AG10803 (cell line): ENCODE data around the gene KDR.

Experiments used
- DNase-seq: peaks from one replicate; pipeline ENCODE4 v3.0.0; 2010; ENCODE audit warnings: low read depth
- H3K4me3 ChIP-seq: 2 replicates; pipeline ENCODE4 v1.5.1; 2011; ENCODE audit warnings: mild to moderate bottlenecking, low read length, control low read depth
- TF ChIP-seq, protein P1 (sequence below): conservative IDR thresholded peaks from 2 replicates; pipeline ENCODE4 v1.5.1; 2011; ENCODE audit warnings: mild to moderate bottlenecking, low read length, control low read depth, inconsistent platforms

KDR gene

DNA sequence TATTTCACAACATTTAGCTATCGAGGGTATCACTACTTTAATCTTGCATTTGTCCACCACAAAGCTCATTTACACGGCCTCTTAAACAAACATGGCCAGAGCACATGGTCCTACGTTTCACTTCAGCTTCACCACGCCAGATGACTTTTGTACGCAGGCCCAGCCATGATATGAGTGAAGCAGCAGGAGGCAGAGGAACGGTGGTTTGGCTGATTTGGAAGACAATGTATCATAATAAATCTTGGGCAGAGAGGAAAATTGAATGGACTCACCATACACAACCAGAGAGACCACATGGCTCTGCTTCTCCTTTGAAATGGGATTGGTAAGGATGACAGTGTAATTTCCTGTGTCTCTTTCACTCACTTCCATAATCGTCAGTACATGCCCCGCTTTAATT, 15.3 kb downstream of the KDR start:
- DNase-seq: no peak
- H3K4me3 ChIP-seq: no peak overlapping the region
- TF ChIP-seq, protein P1, sequence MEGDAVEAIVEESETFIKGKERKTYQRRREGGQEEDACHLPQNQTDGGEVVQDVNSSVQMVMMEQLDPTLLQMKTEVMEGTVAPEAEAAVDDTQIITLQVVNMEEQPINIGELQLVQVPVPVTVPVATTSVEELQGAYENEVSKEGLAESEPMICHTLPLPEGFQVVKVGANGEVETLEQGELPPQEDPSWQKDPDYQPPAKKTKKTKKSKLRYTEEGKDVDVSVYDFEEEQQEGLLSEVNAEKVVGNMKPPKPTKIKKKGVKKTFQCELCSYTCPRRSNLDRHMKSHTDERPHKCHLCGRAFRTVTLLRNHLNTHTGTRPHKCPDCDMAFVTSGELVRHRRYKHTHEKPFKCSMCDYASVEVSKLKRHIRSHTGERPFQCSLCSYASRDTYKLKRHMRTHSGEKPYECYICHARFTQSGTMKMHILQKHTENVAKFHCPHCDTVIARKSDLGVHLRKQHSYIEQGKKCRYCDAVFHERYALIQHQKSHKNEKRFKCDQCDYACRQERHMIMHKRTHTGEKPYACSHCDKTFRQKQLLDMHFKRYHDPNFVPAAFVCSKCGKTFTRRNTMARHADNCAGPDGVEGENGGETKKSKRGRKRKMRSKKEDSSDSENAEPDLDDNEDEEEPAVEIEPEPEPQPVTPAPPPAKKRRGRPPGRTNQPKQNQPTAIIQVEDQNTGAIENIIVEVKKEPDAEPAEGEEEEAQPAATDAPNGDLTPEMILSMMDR: no peak

DNA sequence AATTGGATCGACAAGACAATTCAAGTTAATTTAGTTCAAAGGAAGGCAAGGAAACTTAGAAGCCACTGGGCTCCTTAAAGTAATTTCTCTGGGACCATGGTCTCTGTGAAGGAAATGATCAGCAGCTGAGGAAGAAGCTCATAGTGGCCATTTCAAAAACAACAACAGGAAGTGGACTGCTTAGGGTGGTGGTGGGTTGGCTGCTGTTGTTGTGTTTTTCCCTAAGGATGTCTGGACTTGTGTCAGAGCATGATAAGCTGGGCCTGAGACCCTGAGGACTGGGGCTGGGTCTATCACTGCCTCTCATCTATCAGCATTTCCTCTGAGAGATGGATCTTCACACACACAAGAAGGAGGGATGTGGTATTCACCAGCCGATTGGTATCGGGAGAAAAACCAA, 18.3 kb downstream of the KDR start:
- H3K4me3 ChIP-seq: no peak overlapping the region
- DNase-seq: no peak
- TF ChIP-seq, protein P1: no peak

DNA sequence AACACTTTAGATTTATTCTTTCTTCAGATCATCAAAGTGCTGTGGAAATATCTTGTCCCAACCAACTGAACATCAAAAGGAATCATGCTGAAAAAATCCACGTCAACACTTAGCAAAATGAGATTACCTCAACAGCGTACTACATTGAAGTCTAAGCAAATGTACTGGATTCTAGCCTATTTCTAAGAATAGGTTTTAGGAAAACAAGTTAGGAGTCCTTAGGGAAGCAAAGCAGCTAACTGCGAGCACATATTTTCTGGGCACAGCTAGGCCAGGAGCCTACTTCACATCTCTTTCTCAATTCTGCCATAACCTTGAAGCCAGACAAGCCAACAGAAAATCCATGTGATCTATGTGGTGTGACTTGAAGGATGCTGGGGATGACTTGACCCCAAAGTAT, 22.2 kb downstream of the KDR start:
- no peak for DNase-seq
- H3K4me3 ChIP-seq: no peak overlapping the region
- TF ChIP-seq, protein P1: no peak

DNA sequence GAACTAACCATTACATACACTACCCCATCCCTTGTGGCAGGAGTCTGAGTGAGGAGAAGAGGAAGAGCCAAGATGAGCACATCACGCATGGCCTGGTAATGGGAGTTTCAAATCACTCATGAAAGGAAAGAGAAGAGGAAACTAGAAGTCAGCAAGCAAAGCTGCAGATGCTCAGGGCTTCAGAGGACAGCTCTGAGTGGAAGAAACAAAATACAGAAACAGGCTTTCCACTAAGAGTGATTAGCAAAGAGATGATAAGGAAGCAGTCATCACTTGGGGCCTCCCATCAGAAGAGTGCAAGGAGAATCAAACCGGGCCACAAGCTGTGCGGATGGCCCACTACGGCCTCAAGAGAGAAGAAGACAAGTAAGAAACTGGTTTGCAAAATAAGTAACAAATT, 25.6 kb downstream of the KDR start:
- H3K4me3 ChIP-seq: no peak overlapping the region
- TF ChIP-seq, protein P1: no peak
- no peak for DNase-seq

DNA sequence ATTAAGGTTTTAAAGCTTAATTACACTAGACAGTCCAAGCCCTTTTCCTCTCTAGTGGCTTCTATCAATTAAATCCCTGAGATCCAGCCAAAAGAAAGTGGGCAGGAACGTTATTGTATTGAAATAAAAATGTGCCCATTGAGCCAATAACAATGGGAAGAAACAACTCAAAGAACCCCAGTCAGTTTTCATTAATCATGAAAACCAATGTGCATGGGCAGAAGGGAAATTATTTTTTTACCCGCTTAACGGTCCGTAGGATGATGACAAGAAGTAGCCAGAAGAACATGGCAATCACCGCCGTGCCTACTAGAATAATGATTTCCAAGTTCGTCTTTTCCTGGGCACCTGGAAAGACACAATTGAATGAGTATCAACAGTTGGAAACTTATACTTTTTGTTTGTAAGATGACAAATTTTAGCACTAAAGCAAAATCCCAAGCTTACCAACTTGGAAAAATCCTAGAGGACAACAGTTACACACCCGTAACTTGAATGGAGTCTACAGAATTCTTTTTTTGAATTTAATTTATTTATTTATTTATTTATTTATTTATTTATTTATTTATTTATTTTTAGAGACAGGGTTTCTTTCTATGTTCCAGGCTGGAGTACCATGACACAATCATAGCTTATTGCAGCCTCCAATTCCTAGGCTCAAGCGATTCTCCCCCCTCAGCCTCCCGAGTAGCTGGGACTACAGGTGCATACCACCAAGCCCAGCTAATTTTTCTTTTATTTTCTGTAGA, 26.8 kb downstream of the KDR start:
- no peak for DNase-seq
- TF ChIP-seq, protein P1: no peak

DNA sequence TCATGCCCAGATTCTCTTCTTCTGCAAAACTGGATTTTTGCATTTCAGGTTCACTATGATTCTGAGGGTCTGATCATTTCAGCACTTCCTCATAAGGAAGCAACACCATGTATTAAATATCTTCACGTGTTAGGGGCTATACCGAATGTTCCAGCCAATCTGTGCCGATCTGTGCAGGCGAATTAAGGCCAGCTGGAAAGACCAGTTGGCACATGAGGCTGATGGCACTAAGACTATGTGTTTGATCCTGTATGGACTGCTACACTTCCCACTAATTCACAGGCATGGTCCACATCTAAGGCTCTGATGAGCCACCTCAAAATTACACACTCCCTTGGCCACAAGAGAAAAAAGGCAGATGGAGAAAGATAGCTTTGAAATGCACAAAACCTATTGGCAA, 28.8 kb downstream of the KDR start:
- DNase-seq: no peak
- H3K4me3 ChIP-seq: no peak overlapping the region
- TF ChIP-seq, protein P1: no peak

More for the DNA sequence above, 26.8 kb downstream of the KDR start:
- no peak overlapping the region for H3K4me3 ChIP-seq

DNA sequence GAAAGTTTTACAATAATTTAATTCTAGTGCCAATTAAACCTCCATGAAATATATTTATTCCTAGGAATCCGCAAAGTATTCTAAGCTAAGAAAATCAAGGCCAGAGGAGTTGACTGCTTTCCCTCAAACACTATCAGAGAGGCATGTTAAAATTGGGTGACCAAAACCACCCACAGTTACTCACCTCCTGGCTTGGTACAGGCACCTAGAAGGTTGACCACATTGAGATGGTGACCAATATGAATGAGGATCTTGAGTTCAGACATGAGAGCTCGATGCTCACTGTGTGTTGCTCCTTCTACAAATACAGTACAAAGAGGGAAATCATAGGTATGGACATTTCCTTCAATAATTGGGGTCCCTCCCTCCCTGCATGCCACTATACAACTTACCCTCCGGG, 29.4 kb downstream of the KDR start:
- no peak for DNase-seq
- TF ChIP-seq, protein P1: no peak

More for the DNA sequence above, 29.4 kb downstream of the KDR start:
- H3K4me3 ChIP-seq: no peak overlapping the region
